GM18861 (cell line): ENCODE results near the gene FABP7.
A peak's percentile ranks its signal among the peaks of the same experiment; 100 is the strongest.
"Not testable (repeated sequence)": the region's sequence is repeated elsewhere in the genome, so short reads cannot be mapped to it uniquely, and the experiment has no call there.

Experiments
- ATAC-seq: cut with Tn5 transposase; IDR thresholded peaks from one replicate; pipeline ENCODE4 v1.9.1; 2021; ENCODE audit not compliant: unreplicated experiment

The FABP7 gene

DNA sequence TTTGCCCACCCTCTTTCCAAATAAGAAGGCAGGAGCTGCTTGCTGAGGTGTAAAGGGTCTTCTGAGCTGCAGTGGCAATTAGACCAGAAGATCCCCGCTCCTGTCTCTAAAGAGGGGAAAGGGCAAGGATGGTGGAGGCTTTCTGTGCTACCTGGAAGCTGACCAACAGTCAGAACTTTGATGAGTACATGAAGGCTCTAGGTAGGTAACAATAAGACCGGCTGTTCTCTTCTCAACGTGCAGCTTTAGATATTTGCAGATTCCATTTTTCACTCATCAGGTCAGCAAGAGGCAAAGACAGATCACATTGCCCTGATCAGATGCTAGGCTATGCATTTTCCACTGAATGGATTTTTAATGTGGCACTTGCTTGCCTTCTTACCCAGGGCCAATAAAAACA is at the start of gene FABP7:
TSS of gene FABP7 (plus strand) at position 50 of the 400 bp plus-strand sequence. CDS start at position 129, 79 bp downstream.
- no peak for ATAC-seq

DNA sequence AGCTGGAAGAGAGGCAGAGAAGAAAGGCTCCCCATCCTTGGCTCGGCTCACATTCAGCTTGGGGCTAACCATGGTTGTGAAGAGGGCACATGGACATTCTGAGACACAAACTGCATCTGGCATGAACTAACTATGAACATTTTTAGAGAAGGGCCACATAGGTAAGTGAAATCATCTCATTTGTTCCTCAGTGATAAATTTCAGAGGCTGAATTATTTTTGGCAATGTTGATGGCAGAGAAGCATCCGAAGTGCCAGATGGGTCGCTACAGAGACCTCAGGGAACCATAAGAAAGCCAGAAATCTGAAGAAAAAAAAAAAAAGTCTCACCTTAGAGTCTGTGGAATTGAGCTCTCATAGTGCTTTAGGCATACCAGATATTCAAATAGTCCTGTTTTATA is 49.2 kb upstream of the FABP7 start:
- no peak for ATAC-seq

GRCh38 chr6:122730775-122731386 is 48.6 kb upstream of the FABP7 start:
- ATAC-seq: peak; percentile 55

GRCh38 chr6:122733259-122733658 is 46.3 kb upstream of the FABP7 start:
- no peak for ATAC-seq

DNA sequence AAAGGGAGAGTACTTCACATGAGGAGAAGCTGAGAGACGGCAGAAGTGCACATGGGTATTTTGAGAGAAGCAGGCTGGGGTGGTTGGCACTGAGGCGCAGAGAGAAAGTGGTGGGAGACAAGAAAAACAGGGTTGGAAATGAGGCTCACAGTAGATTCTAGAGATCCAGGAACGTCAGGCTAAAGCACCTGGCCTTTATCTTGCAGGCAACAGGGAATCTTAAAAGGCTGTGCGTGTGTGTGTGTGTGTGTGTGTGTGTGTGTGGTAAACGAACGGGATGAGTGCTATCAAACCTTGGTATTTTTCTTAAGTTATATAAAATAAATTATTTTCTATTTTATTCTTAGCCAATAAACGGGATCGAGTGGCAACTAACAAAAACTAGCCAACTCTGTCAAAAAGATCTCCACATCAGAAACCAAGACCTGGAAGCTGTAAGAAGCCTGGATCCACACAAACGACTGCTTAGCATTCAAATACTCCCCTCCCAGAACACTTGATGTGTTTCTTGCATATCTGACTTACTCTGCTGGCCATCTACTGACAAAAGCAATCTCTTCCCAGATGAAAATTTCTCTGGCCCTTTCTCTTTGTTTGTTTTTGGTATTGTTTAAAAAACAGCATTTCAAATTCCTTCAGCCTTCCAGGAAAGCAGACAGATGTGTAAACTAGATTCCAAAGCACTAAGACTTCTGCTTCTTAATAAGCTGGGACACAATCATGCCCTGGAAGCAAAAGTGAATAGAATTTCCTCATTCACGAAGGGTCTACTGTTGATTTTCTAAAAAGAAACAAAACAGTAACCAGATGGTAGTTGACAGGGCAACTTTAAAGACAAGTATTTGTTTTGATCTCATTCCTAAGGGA is 44.8 kb upstream of the FABP7 start:
- no peak for ATAC-seq

DNA sequence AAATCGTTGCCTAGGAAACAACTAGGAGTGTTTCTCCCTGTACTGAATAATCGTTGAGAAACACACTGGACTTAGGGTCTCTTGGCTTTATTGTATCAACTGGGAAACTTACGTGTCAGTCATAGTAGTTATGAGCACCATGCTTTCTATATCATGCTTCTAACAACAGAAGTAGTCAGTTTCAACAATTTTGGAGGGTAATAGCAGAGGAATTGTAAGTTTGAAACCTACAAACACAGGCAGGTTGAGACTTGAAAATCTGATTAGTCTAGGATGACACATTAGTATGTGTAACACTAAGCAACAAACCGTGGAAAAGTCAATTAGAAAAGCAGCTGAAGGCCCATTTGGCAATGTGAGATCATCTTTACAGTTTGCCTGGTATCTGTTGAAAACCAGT is 43.9 kb upstream of the FABP7 start:
- ATAC-seq: no peak

DNA sequence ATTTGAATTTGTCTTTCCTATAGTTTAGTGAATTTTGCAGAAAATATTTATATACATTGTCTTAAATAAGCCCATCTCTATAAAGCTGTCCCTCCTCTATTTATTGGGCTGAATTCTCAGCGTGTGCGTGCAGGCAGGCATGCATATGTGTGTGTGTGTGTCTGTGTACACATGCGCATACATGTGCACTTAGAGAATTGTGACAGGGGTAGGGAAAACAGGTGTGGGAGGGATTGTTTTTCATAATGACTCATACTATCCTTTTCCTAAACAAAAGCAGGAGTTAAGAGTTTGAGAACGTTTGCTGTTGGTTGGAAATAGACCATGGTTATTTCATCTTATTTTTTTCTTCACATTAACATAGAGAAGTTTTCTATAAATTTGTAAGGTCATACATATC is 43.4 kb upstream of the FABP7 start:
- ATAC-seq: no peak

- ATAC-seq: no peak
These were observed 42.9 kb upstream of the FABP7 start for GRCh38 chr6:122736616-122737015.

GRCh38 chr6:122740091-122740490 is 39.4 kb upstream of the FABP7 start:
- ATAC-seq: no peak

DNA sequence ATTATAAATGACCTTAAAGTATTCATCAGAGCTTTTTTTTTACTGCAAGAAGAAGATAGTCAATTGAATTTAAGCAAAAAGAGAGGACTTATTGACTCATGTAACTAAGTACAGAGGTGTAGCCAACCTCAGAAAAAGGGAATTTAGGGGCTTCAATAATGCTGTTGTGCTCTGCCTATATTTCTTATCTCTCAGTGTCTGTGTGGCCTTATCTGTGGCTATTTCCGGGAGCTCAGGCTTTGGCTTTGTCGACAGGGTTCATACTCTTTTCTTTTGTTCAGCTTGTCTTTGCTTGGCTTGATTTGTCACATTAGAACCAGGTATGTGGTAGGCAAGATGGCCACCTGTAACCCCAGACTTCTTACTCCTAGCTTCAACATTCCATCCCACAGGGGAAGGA is 38.6 kb upstream of the FABP7 start:
- ATAC-seq: no peak

DNA sequence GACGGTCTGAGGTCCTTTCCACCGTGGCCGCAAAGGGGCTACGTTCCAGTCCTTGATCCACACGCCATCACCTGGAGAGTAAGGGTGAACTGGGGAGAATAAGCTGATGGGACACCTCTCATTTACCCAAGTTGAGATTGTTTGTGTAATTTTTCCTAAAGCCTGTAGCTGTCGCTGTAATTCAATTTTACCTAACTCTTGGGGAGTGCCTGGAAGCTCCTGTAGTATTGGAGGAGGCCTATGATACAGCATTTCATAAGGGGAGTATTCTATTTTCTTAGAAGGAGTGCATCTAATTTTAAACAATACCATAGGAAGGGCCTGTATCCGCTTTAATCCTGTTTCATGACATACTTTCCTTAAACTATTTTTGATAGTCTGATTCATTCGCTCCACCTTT is 35.3 kb upstream of the FABP7 start:
- ATAC-seq: not testable (repeated sequence)

- ATAC-seq: not testable (repeated sequence)
These were observed 34.7 kb upstream of the FABP7 start for GRCh38 chr6:122744856-122745255.

GRCh38 chr6:122746688-122747087 is 32.8 kb upstream of the FABP7 start:
- ATAC-seq: no peak

DNA sequence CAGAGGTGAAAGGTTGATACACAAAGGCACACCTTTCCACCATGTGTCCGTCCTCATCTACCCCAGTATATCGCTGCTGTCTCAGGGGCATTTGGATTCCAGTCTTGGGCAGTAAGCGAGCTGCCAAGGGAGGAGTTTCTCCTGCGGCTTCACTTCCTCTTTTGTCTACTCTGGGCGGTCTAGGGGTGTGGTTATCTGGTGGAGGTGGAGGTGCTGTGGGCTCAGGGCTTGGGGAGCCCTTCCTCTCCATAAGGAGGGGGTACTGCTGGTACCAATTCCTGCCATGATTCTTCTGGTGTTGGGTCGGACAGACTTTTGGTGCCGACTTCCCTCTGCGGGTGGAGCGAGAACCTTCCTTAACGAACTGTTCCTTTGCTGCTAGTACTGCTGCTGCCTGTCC is 31.9 kb upstream of the FABP7 start:
- no peak for ATAC-seq

DNA sequence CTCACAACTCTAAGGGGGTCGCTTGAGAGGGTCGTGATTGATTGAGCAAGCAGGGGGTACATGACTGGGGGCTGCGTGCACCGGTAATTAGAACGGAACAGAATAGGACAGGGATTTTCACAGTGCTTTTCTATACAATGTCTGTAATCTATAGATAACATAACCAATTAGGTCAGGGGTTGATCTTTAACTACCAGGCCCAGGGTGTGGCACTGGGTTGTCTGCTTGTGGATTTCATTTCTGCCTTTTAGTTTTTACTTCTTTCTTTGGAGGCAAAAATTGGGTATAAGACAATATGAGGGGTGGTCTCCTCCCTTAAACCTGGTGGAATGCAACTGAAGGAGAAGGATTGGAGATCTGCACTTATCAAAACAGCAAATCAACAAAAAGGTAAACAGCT is 30.6 kb upstream of the FABP7 start:
- ATAC-seq: not testable (repeated sequence)

DNA sequence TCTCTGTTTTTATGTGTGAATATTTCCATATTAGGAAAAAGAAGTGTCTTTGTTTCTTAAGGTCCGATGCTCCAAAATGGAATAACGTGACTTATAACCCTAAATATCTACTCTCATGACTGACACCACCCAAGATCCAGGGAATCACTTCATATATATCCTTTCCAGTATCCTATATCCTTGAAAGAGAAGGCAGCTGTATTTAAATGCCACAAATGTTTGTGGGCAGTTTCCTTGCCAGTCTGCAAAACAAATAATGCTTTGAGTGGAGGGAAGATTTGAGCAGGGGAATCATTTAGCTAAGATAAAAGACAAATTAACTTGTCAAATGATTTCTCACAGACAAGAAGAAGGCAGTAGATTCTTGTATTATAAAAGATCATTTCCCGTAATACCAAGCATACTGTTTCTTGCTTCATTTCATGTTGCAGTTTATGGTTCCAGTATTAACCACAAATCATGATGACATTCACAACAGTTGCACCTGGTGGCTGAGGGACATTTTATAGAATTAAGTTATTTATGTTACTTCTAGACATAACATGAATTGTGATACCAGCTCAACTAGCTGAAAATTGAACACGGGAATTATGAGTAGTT is 30.0 kb upstream of the FABP7 start:
- ATAC-seq: no peak

- ATAC-seq: peak; percentile 92
These were observed 28.2 kb upstream of the FABP7 start for GRCh38 chr6:122751326-122751725.

GRCh38 chr6:122752459-122752858 is 27.1 kb upstream of the FABP7 start:
- peak; percentile 30 for ATAC-seq

GRCh38 chr6:122753000-122753687 is 26.4 kb upstream of the FABP7 start:
- ATAC-seq: no peak

DNA sequence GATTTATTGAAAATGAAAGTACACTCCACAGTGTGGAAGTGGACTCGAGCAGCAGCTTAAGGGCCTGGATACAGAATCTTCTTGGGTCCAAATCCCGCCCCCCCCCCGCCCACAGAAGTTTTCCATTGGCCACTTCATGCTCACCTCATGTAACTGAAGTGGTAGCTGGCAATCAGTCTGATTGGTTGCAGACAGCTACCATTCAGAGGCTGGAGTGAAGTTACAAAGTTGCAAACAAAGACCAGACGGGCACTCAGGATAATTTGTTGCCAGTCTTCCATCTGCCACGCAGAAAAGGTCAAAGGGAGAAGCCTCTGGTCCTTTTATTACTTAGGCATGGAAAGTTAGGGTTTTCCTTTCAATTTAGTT is 25.8 kb upstream of the FABP7 start:
- no peak for ATAC-seq

DNA sequence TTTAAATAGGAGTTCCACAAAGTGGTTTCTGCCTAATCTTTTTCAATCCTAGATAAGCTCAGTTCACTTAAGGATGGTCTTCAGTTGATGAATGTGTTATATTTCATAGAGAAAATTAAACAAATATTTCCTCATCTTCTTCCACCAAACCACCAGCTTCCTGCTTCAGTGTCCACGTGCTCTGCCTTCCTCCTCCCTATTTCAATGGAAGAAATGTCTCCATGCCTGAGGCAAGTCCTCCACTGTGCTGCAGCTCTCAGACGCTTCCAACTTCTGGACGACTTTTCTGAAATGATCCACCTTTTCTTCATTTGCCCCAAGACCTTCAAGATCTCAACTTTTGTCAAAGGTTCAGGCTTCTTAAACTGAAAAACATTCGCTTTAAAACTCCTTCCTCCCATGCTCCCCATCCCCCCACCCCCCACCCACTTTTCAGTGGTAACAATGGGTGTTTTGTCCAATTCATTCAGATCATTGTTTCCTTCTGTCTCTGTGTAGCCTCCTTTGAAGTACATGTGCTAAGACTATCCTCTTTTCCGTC is 25.3 kb upstream of the FABP7 start:
- no peak for ATAC-seq
